OCI-LY1 (cell line): ENCODE measurements around the gene TOP2A.

ENCODE experiments used
- CTCF ChIP-seq: fragments of 200-600 bp; sonication (generic), shearing (Covaris generic); IDR thresholded peaks from 2 replicates; pipeline ENCODE4 v1.5.1; 2017; ENCODE audit warnings: mild to moderate bottlenecking, antibody characterized with exemption, low read length, moderate library complexity, mixed read lengths
- EZH2 ChIP-seq: fragments of 200-600 bp; sonication (generic), shearing (Covaris generic); IDR thresholded peaks from 2 replicates; pipeline ENCODE4 v1.8.0; 2017; ENCODE audit warnings: borderline replicate concordance, mixed run types, mild to moderate bottlenecking, antibody characterized with exemption, low read length, moderate library complexity, mixed read lengths

GRCh38 chr17:40399185-40399584, 18.5 kb downstream of the TOP2A start:
- peak; percentile 61 for TF ChIP-seq CTCF
- TF ChIP-seq EZH2: no peak
